HepG2 (cell line): Measurements from ENCODE around the gene C6orf132. TPM values are rescaled to one million over a fixed set of nuclear protein-coding genes. Genes with fewer than 3 reads are reported as not detected.

ENCODE experiments used
- AGO1 ChIP-seq: fragments of 200-400 bp; formaldehyde crosslinking; IDR thresholded peaks from 2 replicates; pipeline ENCODE4 v1.6.1; 2017; ENCODE audit warnings: mild to moderate bottlenecking, low read depth, low read length, moderate library complexity; ENCODE audit not compliant: poor library complexity, severe bottlenecking
- ATF7 ChIP-seq, 2 experiments: fragments of 450-650 bp in 1 of 2; sonication (generic) in 1 of 2; formaldehyde crosslinking in 1 of 2; IDR thresholded peaks; 2 replicates each; pipeline versions ENCODE4 v1.4.0 to v1.6.1; 2016 to 2020; ENCODE audit warnings: antibody characterized with exemption in 1 of 2, mild to moderate bottlenecking in 1 of 2, missing genetic modification reagents in 1 of 2
- CEBPZ ChIP-seq: IDR thresholded peaks from 2 replicates; pipeline ENCODE4 v1.6.1; 2012; ENCODE audit warnings: low read length, improper control_type of control experiment
- HMG20A ChIP-seq: IDR thresholded peaks from 2 replicates; pipeline ENCODE4 v1.6.1; 2016; ENCODE audit warnings: borderline replicate concordance
- KDM6A ChIP-seq: IDR thresholded peaks from 2 replicates; pipeline ENCODE4 v1.6.1; 2016; ENCODE audit warnings: low read depth
- KLF15 ChIP-seq: sonication (generic); formaldehyde crosslinking; IDR thresholded peaks from 2 replicates; pipeline ENCODE4 v1.8.1; 2023; ENCODE audit warnings: borderline replicate concordance, mild to moderate bottlenecking, inconsistent platforms, missing genetic modification reagents, mixed read lengths
- MLX ChIP-seq: IDR thresholded peaks from 2 replicates; pipeline ENCODE4 v1.6.1; 2016
- MTERF4 ChIP-seq: sonication (generic); formaldehyde crosslinking; IDR thresholded peaks from 2 replicates; pipeline ENCODE4 v1.8.0; 2023; ENCODE audit warnings: mild to moderate bottlenecking, missing genetic modification reagents
- MYC ChIP-seq: sonication (generic); formaldehyde crosslinking; IDR thresholded peaks from 2 replicates; pipeline ENCODE4 v1.9.0; 2021; ENCODE audit warnings: missing genetic modification reagents, borderline replicate concordance
- SOX6 ChIP-seq, 2 experiments: fragments of 450-650 bp in 1 of 2; sonication (generic) in 1 of 2; formaldehyde crosslinking in 1 of 2; IDR thresholded peaks; 2 replicates each; pipeline versions ENCODE4 v1.4.0 to v1.6.1; 2017 to 2020; ENCODE audit warnings: antibody characterized with exemption in 1 of 2, mild to moderate bottlenecking in 1 of 2, missing genetic modification reagents in 1 of 2
- SRSF1 ChIP-seq: fragments of 200-400 bp; formaldehyde crosslinking; optimal IDR thresholded peaks from 2 replicates; pipeline ENCODE3; 2017; ENCODE audit warnings: mild to moderate bottlenecking, low read depth, low read length, moderate library complexity
- STAT6 ChIP-seq: sonication (generic); formaldehyde crosslinking; IDR thresholded peaks from 2 replicates; pipeline ENCODE4 v1.4.0; 2020; ENCODE audit warnings: missing genetic modification reagents, mild to moderate bottlenecking, borderline replicate concordance
- ZNF281 ChIP-seq: sonication (generic); formaldehyde crosslinking; IDR thresholded peaks from 2 replicates; pipeline ENCODE4 v1.4.0; 2020; ENCODE audit warnings: missing genetic modification reagents, borderline replicate concordance
- ZNF670 ChIP-seq: sonication (generic); formaldehyde crosslinking; IDR thresholded peaks from 2 replicates; pipeline ENCODE4 v1.8.0; 2022; ENCODE audit warnings: mild to moderate bottlenecking, missing genetic modification reagents, borderline replicate concordance
- ZNF674 ChIP-seq: sonication (generic); formaldehyde crosslinking; IDR thresholded peaks from 2 replicates; pipeline ENCODE4 v1.5.0; 2020; ENCODE audit warnings: low read depth, mild to moderate bottlenecking, missing genetic modification reagents
- ZNF703 ChIP-seq: sonication (generic); formaldehyde crosslinking; IDR thresholded peaks from 2 replicates; pipeline ENCODE4 v1.5.1; 2020; ENCODE audit warnings: missing genetic modification reagents, mild to moderate bottlenecking, moderate library complexity, borderline replicate concordance
- polyA plus RNA-seq, 8 experiments: library from polyadenylated mRNA; depleted of rRNA in 3 of 8; stranded (reverse) in 7 of 8; unstranded in 1 of 8; fragments of >200 nt; fragmentation: Illumina TruSeq in 4 of 8; extraction: Trizol in 4 of 8; gene quantifications; 2 replicates each; pipeline versions ENCODE4 v1.2.1 to v1.2.3, GENCODE V29; 2011 to 2016; ENCODE audit warnings: low read depth in 4 of 8, missing spikeins in 1 of 8, mixed read lengths in 1 of 8; ENCODE audit not compliant: insufficient read depth in 1 of 8
- total RNA-seq, 5 experiments: library from RNA; depleted of rRNA; stranded (reverse); fragments of >200 nt; fragmentation: Illumina TruSeq; extraction: Trizol; gene quantifications; 2 replicates each; pipeline ENCODE4 v1.2.3, GENCODE V29; 2016; ENCODE audit warnings: low read depth in 1 of 5

C6orf132 gene
- total and polyA plus RNA-seq, 2 of the 13 experiments (the other 11 are each of a cell fraction or from before 2014, with no cell fraction given) = 0.78 to 3.0 TPM

GRCh38 chr6:42118162-42119001 is 24.0 kb downstream of the C6orf132 start (continued):
- TF ChIP-seq ZNF281 (no peak), KLF15 (CRISPR knock-in tag) (no peak), AGO1 (no peak), ATF7 (IDR thresholded peaks at IDR 0.05) (no peak), ATF7 (CRISPR knock-in tag; IDR thresholded peaks at IDR 0.05) (no peak), MTERF4 (no peak), MYC (CRISPR knock-in tag) (peak; percentile 22; the same call in 1 of the 2 replicates), MLX (CRISPR knock-in tag) (peak; percentile 18; the same call in 1 of the 2 replicates), KDM6A (CRISPR knock-in tag) (no peak), ZNF674 (CRISPR knock-in tag) (no peak), ZNF670 (CRISPR knock-in tag) (no peak), STAT6 (CRISPR knock-in tag) (no peak), SRSF1 (no peak), HMG20A (CRISPR knock-in tag) (no peak), CEBPZ (no peak), SOX6 (IDR thresholded peaks at IDR 0.05) (no peak), SOX6 (CRISPR knock-in tag; IDR thresholded peaks at IDR 0.05) (peak; percentile 35), ZNF703 (CRISPR knock-in tag) (no peak)
